ENCODE results near the gene GALM.

- TF ChIP-seq CTCF (IDR thresholded peaks at IDR 0.05; ENCODE audit: low read depth, low read length): peak; percentile 32
- no peak for TF ChIP-seq EZH2phosphoT487 (IDR thresholded peaks at IDR 0.05; ENCODE audit: low read depth)
Observed at GRCh38 chr2:38722271-38723061, 56.6 kb downstream of the GALM start.

All from OCI-LY3 (cell line).